GM18508 (cell line): Measurements from ENCODE around the gene KLHL40.

Experiments
- ATAC-seq: cut with Tn5 transposase; IDR thresholded peaks from one replicate; pipeline ENCODE4 v1.9.1; 2021; ENCODE audit warnings: moderate number of reproducible peaks; ENCODE audit not compliant: insufficient read depth, unreplicated experiment

KLHL40 gene

GRCh38 chr3:42686832-42687650 is 1.7 kb downstream of the KLHL40 start:
- ATAC-seq, result no peak

DNA sequence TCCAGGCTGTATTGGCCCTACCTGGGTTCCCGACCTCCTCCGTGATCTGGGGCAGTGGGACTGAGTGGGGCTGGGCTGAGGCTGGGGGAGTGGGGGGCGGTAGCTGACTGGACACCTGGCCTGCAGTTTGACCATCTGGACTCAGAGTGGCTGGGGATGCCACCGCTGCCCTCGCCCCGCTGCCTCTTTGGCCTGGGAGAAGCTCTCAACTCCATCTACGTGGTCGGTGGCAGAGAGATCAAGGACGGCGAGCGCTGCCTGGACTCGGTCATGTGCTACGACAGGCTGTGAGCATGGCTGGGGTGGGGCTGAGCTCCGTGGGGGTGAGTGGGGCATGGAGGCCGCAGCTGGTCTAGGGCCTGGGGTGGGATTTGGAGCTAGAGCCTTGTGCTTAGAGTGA is 2.7 kb downstream of the KLHL40 start:
- ATAC-seq, result no peak

GRCh38 chr3:42688487-42689420 is 3.4 kb downstream of the KLHL40 start:
- no peak for ATAC-seq

GRCh38 chr3:42689421-42690014 is 4.2 kb downstream of the KLHL40 start:
- ATAC-seq, result no peak

DNA sequence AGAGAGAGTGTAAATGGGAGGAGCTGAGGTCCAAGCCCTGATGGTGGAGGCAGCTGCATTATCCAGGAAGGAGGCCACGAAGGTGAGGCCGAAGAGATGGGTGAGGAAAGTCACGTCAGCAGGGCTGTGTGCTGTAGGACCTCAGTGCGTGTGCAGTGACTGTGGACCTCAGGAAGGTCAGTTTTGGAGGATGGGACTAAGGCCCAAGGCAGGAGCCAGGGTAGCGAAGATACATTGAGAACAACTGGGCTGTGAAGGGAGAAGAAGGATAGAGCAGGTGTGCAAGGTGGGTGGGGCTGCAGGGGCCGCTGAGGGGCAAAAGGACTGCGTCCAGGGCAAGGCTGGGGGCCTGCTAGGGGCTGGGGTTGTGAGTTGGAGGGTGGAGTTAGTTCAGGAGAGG is 4.9 kb downstream of the KLHL40 start:
- no peak for ATAC-seq

DNA sequence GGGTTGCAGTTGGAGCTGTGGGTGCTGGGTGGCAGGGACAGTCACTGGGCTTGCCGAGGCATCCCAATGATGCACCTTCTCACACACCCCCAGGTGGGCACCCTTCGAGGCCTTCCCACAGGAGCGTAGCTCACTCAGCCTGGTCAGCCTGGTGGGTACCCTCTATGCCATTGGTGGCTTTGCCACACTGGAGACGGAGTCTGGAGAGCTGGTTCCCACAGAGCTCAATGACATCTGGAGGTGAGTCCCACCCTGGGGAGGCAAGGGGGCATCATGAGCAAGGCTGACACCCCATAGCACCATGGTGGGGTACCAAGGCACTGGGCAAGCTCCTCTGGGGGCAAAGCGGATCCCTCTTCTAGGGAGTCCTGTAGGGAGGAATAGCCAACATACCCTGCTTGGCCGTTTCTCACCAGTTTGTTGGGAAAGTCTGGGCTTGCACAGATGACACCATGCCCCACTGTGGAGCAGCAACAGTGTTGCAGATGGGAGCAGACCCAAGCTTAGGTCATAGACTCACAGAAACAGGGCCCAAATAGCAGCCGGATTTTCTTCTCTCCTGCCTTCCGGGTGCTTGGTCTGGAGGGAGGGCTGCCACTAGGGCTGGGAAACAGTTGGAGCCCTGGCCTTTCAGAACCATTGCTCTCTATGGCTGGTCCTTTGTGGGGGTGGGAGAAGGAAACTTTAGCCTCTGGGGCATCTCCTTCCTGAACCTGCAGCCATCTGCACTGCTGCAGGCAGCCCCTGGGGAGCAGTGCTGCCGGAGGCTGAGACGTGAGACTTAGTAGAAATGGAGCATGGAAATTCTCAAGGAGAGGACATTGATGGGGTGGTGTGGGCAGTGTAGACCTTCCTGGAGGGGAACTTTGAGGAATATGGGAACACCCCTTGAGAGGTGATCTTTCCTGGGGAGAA is 5.7 kb downstream of the KLHL40 start:
- no peak for ATAC-seq

DNA sequence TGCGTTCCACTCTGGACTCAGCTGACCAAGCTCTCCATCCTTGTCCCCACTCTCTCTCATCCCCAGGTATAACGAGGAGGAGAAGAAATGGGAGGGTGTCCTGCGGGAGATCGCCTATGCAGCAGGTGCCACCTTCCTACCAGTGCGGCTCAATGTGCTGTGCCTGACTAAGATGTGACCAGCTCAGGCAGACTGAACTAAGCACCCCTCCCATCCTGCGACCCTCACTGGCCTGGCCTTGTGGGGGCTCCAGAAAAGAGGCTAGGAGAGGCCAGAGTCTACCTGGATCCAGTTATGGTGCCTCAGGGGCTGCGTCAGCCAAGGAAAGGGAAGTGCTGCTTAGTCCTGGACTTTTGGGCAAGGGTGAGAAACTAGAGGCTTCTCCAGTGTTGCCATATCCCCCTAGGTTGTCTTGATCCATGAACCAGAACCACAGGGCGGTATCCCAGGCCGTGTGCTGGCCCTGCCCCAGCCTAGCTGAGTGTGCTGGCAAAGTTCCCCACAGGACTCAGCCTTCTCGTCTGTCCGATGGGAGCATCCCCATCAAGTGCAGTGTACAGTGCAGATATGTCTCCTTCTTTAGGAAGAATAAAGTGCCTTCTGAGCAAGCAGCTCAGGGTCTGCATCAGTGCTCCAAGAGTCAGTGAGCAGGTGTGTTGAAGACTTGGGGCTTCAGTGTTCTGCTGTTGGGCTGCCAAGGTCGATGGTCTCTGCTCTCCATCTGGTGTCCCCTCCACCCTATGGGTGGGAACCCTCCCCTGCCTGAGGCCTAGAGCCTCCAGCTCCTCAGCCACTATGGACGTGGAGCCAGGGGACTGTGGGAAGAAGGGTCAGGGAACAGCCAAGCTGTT is 6.7 kb downstream of the KLHL40 start:
- no peak for ATAC-seq

- no peak for ATAC-seq
Measured at GRCh38 chr3:42692667-42693529, 7.6 kb downstream of the KLHL40 start.

DNA sequence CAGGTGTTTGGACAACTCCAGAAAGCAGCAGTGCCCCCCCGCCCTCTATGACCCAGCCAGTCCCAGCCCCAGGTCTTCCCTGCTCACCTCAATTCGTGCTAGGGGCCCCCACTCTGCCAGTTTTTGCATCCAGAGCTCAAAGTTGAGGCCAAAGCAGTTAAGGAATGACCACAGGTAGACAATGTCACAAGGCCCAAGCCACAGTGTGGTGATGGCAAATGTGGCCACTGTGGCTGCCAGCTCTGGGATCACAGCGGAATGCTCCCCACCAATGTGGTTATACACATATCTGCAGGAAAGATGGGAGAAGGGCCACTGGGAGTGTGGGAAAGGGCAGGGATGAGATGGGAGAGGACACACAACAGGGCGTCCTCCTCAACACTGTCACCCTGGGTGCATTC is 8.2 kb downstream of the KLHL40 start:
- no peak for ATAC-seq

GRCh38 chr3:42694366-42694765 is 9.0 kb downstream of the KLHL40 start:
- no peak for ATAC-seq

- no peak for ATAC-seq
Measured at GRCh38 chr3:42696356-42697288, 11.3 kb downstream of the KLHL40 start.

GRCh38 chr3:42697289-42698051 is 12.1 kb downstream of the KLHL40 start:
- ATAC-seq, result no peak

- no peak for ATAC-seq
Measured at GRCh38 chr3:42698216-42698910, 13.0 kb downstream of the KLHL40 start.

DNA sequence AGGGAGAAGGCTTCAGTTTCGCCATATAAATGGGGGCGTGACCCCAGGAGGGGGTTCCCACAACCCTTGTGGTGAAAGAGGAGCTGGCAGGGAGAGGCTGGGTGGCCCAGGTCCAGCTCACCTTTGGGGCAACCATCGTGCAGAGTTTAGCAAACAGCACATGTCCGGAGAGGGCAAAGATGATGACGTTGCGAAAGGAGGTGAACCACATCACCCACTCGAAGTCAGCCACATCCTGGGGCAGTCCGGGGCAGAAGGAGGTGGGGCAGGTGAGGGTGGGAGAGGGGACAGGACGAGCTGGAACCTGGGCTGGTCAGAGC is 13.5 kb downstream of the KLHL40 start:
- ATAC-seq, result no peak

DNA sequence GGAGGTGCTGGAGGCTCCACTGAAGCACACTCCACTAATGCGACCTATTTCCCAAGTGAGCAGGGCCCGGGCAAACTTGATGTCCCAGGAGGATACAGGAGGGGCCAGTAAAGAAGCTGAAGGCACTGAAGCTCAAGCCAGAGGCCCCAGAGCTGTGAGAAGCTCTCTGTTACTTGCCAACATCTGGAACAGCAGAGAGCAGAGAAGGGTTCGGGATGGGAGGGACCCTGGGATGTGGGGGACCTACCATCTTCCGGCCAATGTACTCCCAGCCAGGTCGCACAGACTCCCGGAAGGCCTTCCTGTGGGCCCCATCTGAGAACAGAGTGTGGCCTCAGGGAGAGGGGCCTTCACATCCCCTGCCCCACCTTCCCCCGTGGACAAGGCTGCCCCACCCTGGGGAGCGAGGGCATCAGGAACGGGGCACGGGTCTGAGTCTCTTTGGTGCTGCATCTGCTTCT is 14.2 kb downstream of the KLHL40 start:
- ATAC-seq, result no peak
